NT2/D1 (cell line): Measurements from ENCODE around the gene FHAD1.
"Not testable (repeated sequence)": the region's sequence is repeated elsewhere in the genome, so short reads cannot be mapped to it uniquely, and the experiment has no call there.

Source experiments
- DNase-seq: peaks from one replicate; pipeline ENCODE4 v3.0.0-alpha.2; 2011; ENCODE audit warnings: low read depth, low spot score
- H3K27me3 ChIP-seq: 2 replicates; pipeline ENCODE4 v1.6.0; 2011; ENCODE audit warnings: mild to moderate bottlenecking; ENCODE audit not compliant: insufficient read length, insufficient read depth
- H3K36me3 ChIP-seq: 2 replicates; pipeline ENCODE4 v1.6.1; 2011; ENCODE audit warnings: mild to moderate bottlenecking, low read length, mixed read lengths; ENCODE audit not compliant: insufficient read depth, insufficient read length
- H3K4me1 ChIP-seq: 2 replicates; pipeline ENCODE4 v1.5.1; 2011; ENCODE audit not compliant: insufficient read depth, insufficient read length
- H3K4me3 ChIP-seq: 2 replicates; pipeline ENCODE4 v1.5.1; 2011; ENCODE audit warnings: low read depth; ENCODE audit not compliant: insufficient read length
- H3K9ac ChIP-seq: 2 replicates; pipeline ENCODE4 v1.6.0; 2011; ENCODE audit warnings: low read depth; ENCODE audit not compliant: insufficient read length
- H3K9me3 ChIP-seq: 2 replicates; pipeline ENCODE4 v1.5.1; 2011; ENCODE audit warnings: mild to moderate bottlenecking, low read length; ENCODE audit not compliant: insufficient read depth
- SUZ12 ChIP-seq: IDR thresholded peaks from 2 replicates; pipeline ENCODE4 v1.6.1; 2011; ENCODE audit not compliant: insufficient read length, insufficient read depth; ENCODE audit errors: extremely low read depth
- YY1 ChIP-seq: IDR thresholded peaks from 2 replicates; pipeline ENCODE4 v1.6.1; 2011; ENCODE audit not compliant: insufficient read length, insufficient read depth
- ZNF274 ChIP-seq: IDR thresholded peaks from 2 replicates; pipeline ENCODE4 v1.6.1; 2011; ENCODE audit warnings: mild to moderate bottlenecking, low read depth, low read length

FHAD1 gene

DNA sequence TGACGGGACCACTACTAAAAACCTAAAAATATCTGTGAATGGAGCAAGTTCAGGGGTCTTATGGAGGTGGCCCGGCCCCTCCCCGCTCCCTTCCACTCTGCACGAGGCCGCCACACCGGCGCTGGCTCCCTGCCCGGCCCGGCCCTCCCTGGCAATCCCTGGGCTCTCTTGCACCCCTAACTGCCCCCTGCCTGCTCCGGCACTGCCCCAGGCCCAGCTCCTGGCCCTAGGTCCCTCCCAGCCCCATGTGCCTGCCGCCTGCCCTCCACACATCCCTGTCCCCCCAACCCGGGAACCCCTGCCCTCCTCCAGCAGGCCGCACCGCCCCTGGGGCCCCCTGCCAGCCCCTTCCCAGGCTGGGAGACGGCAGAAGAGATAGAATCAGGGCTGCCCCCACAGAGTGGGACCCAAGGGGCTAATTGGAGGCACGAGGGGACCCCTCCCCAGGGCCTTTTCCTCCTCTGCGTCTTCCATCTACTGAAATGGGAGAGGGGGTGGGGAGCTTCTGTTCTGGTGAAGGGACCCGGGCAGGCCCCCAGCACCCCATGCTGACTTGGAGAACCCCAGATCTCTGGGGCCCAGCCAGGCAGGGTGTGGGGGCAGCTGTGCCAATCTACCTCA lies 181.9 kb downstream of the FHAD1 start:
- no peaks in the 10 kb centered on the region for H3K27me3 ChIP-seq
- peaks cover 11% of the 10 kb centered on the region for H3K4me1 ChIP-seq
- no peak for DNase-seq
- peaks cover 36% of the 10 kb centered on the region for H3K36me3 ChIP-seq
- TF ChIP-seq ZNF274 (no peak), YY1 (no peak), SUZ12 (no peak)
- no peaks in the 10 kb centered on the region for H3K9me3 ChIP-seq
- no peak overlapping the region for H3K9ac ChIP-seq
- H3K4me3 ChIP-seq = no peak overlapping the region

DNA sequence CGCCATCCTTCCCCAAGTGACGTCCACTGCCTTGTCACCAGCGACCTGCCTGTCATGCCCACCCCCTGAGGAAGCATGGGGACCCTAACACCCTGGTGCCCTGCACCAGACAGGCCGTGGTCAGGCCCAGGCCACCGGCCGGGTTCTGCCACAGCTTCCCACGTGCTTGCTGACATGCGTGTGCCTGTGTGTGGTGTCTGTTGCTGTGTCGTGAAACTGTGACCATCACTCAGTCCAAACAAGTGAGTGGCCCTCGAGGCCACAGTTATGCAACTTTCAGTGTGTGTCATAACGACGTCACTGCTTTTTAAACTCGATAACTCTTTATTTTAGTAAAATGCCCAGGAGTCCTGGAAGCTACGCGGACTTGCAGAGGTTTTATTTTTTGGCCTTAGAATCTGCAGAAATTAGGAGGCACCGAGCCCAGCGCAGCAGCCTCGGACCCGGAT lies 182.7 kb downstream of the FHAD1 start:
- Histone ChIP-seq H3K27me3 (no peaks in the 10 kb centered on the region), H3K4me1 (peaks cover 11% of the 10 kb centered on the region), H3K36me3 (peaks cover 36% of the 10 kb centered on the region), H3K9me3 (no peaks in the 10 kb centered on the region), H3K4me3 (no peak overlapping the region), H3K9ac (no peak overlapping the region)
- no peak for DNase-seq
- TF ChIP-seq YY1 (no peak), SUZ12 (no peak), ZNF274 (no peak)

DNA sequence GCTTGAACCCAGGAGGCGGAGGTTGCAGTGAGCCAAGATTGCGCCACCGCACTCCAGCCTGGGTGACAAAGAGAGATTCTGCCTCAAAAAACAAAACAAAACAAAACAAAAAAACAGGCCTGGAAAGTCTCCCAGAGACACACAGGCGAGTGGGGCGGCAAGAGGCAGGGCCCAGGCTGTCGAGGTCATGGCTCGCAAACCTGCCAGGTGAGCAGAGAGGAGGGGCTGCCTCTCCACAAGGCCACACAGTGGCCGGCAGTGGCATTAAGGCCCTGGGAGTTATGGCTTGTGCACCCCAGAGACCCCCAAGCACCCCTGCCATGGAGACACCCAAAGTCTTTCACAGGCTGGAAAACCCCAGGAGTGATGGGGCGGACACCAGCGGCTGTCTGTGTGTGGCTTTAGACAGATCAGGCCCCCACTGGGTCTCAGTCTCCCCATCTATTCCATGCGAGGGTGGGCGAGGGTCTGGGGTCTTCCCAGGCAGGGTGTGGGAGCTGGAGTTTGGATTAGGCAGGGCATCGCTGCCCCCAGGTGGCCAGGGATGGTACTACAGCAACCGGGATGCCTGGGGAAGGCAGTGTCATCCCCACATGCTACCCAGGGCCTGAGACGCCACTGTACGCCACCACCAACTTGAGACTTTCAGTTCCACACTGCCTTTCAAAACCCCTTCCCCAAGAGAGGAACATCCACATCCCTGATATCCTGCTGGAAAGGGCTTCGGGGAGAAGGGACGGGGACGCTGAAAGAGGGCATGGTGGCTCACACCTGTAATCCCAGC lies 184.0 kb downstream of the FHAD1 start:
- Histone ChIP-seq H3K4me3 (no peak overlapping the region), H3K9ac (no peak overlapping the region), H3K27me3 (no peaks in the 10 kb centered on the region), H3K9me3 (no peaks in the 10 kb centered on the region), H3K36me3 (peaks cover 30% of the 10 kb centered on the region), H3K4me1 (peaks cover 10% of the 10 kb centered on the region)
- TF ChIP-seq YY1 = no peak
- TF ChIP-seq ZNF274 = no peak
- no peak for TF ChIP-seq SUZ12
- DNase-seq = peak; percentile 27

DNA sequence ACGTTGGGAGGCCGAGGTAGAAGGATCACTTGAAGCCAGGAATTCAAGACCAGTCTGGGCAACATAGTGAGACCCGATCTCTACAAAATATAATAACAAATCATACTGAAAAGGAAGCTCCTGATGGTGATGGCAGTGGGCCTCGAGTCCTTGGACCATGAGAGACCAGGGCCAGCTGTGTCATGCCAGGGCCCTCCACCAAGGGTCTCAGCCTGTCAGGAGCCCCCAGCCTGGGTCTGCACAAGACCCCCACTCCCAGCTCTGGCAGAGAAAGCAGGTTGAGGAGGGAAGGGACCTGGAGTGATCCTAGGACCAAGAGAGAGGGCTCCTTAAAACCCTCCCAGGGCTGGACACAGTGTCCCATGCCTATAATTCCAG lies 184.5 kb downstream of the FHAD1 start:
- H3K27me3 ChIP-seq = no peaks in the 10 kb centered on the region
- no peaks in the 10 kb centered on the region for H3K9me3 ChIP-seq
- H3K9ac ChIP-seq = no peak overlapping the region
- peaks cover 5% of the 10 kb centered on the region for H3K4me1 ChIP-seq
- no peak for DNase-seq
- H3K4me3 ChIP-seq = no peak overlapping the region
- TF ChIP-seq YY1 (no peak), ZNF274 (no peak), SUZ12 (no peak)
- H3K36me3 ChIP-seq = peaks cover 25% of the 10 kb centered on the region

DNA sequence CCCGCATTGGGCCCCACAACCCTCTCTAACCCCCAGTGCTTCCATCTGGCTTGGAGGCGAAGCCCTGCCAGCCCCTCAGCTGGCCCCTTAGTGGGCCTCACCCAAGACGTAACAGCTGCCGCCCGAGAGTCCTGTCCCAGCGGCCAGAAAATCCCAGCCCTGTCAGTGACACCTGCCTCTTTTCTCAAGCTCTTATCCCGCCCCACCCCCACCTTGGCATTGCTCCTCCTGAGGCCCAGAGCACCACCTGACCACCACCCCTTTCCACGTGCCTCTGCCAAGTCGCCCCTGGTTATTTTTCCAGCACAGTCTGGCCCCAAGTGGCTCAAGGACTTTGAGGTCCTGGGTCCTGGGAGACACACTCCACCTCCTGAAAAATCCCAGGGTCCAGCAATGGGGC lies 185.3 kb downstream of the FHAD1 start:
- peaks cover 17% of the 10 kb centered on the region for H3K36me3 ChIP-seq
- no peak for DNase-seq
- H3K4me3 ChIP-seq = no peak overlapping the region
- TF ChIP-seq ZNF274 = no peak
- no peak for TF ChIP-seq YY1
- no peak for TF ChIP-seq SUZ12
- H3K27me3 ChIP-seq = no peaks in the 10 kb centered on the region
- no peak overlapping the region for H3K9ac ChIP-seq
- H3K4me1 ChIP-seq = peaks cover 3% of the 10 kb centered on the region
- no peaks in the 10 kb centered on the region for H3K9me3 ChIP-seq

DNA sequence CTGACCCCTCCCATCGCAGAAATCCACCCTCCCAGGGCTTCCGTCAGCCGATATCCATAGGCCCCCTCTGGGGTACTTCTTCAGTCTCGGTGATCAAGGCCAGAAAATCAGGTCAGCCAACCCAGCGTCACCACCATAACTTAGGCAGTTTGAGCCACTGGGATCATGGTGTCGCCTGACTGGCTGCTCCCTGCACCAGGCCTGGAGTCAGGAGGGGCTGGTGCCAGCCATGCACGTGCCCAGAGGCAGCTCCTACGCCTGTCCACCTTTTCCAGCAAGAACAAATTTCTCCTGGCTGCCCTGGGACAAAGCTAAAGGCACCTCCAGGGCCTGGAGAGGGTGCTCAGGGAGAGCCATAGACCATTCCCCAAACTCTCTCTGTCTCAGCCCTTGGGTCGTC lies 186.4 kb downstream of the FHAD1 start:
- TF ChIP-seq ZNF274 (no peak), YY1 (no peak), SUZ12 (no peak)
- Histone ChIP-seq H3K4me1 (peaks cover 3% of the 10 kb centered on the region), H3K9ac (no peak overlapping the region), H3K36me3 (peaks cover 11% of the 10 kb centered on the region), H3K9me3 (no peaks in the 10 kb centered on the region), H3K27me3 (no peaks in the 10 kb centered on the region), H3K4me3 (no peak overlapping the region)
- no peak for DNase-seq

DNA sequence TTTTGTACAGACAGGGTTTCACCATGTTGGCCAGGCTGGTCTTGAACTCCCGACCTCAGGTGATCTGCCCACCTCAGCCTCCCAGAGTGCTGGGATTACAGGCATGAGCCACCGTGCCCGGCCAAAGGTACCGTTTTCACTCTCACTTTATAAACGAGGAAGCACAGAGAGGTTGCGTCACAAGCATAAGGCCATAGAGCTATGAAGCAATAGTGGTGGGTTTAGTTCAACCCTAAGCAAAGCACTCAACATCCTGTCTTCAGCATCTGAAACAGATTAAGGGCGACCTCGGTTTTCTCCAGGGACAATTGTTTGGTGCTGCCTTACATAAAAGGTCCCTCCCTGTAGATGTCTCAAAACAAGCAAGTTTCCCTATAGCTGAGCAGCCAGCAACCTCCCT lies 187.7 kb downstream of the FHAD1 start:
- DNase-seq, H3K4me3 ChIP-seq, H3K9me3 ChIP-seq, H3K36me3 ChIP-seq, H3K27me3 ChIP-seq, H3K9ac ChIP-seq, H3K4me1 ChIP-seq: not testable (repeated sequence)
